RPMI8226 (cell line): ENCODE results near the gene AFAP1L2.

ENCODE experiments used
- DNase-seq: peaks from one replicate; pipeline ENCODE4 v3.0.0-alpha.2; 2015

Gene AFAP1L2

DNA sequence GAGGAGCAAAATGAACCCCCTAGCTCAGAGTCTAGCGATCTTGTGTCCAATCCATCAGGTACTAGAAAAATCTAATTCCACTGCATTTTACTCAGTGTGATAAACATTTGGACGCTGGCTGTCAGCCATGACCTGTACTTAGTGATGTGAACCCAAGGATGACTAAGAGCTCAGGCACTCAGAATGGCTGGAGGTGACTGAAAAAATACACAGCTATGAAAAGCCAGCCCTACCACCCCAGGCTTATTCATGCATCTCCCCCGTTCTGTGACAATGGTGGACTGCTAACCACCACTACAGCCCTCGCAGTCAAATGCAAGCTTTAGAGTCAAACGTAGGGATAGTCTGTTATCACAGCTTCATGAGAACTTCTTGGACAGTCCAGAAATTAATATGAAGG is 14.9 kb downstream of the AFAP1L2 start:
- DNase-seq: peak; percentile 32

DNA sequence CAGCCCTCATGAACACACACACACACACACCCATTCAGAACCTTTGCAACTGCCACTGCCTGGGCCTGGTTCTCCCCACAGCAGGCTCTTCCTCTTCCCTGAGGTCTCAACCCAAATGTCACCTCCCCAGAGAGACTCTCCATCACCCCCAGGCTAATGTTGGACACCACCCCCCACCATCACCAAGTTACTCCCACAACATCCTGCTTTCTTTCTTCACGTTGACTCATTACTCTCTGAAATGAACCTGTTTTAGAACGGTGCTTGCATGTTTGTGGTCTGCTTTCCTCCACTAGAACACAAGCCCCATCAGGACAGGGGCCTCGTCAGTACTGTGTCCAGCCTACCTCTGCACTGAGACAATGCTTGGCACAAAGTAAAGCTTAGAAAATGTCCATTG is 16.0 kb downstream of the AFAP1L2 start:
- DNase-seq: no peak

DNA sequence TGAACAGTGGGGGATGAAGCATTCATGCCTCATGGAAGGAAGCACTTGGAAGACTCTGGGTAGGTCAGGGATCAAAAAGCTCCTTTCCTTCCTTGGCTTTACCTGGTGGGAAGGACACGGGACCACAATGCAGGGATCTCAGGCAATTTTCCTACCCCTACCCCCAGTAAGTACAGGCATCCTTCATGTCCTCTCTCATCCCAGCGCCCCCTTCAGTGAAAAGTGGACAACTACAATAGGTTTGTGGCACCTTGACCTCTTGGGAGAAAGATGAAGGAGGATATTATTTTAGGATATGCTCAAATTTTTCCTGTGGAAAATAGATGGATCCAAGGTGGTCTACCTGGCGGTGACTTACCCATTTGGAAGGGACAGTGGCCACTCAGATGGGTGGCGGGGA is 16.5 kb downstream of the AFAP1L2 start:
- no peak for DNase-seq

DNA sequence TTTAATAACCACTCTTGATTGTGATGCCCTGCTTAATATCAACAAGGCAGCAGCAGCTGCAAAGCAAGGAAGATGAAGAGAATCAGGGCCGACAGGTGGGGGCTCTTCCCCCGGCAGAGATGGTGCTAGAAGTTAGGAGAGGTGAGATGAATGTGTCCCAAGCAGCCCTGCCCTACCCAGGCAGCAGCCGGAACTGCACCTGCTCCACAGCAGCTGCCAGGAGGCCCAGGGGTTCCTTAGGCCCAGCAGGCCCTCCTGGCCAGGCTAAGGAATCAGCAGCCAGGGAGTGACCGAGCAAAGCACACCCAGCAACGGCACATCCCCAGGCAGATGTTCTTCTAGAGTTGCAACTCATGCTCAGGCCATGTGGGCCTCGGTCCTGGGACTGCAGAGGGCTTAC is 17.9 kb downstream of the AFAP1L2 start:
- DNase-seq: peak; percentile 40

DNA sequence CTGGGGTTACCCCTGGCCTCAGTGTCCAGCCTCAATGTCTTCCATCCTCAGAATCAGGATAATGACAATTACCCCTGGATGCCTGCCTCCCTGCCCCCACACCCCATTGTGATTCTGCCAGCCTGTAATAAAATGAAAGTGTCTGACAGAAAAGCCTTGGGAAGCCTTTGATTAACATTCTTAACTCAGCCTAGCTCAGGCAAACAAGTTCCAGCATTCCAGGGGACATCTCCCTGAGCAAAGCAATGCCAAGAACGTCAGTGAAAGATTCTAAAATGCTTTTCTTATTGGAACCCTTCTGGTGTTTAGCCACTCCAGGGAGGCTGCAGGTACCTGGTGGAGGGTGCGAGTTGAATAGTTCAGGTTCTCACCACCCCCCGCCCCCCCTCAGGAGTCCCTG is 18.7 kb downstream of the AFAP1L2 start:
- no peak for DNase-seq

DNA sequence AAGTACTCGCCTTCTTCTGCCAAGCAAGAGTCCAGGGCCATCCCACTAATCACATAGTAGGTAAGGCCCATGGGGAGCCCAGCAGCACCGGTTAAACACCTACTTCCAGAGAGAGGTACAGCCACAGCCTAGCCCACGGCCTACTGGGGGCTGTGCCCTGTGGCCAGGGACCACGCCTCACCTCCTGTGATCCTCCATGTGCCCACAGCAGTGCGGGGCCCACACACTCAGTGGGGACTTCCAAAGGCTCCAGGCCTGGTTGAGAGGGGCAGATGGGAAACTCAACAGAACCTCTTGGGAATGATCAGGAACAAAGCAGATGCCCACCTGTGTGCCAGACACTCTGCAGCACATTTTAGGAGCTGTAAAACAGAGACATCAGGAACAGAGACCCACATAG is 19.7 kb downstream of the AFAP1L2 start:
- DNase-seq: no peak

DNA sequence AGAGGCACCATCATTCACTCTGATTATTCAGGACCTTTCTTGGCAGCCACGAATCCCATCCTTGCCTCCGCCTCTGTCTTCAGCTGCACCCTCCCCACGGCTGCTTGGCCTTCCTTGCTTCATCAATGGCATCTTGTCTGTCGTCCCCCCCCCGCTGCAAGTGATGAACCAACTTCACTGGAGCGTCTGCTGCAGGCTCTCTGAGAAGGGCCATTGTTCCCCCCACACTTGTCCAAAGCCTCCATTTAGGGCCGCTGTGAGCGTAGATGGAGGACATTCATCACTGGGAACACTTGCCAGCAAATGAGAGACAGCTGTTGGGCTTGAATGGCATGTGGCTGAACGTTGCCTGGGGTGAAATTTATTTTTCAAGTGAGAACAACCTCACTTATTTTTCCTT is 20.1 kb downstream of the AFAP1L2 start:
- no peak for DNase-seq

DNA sequence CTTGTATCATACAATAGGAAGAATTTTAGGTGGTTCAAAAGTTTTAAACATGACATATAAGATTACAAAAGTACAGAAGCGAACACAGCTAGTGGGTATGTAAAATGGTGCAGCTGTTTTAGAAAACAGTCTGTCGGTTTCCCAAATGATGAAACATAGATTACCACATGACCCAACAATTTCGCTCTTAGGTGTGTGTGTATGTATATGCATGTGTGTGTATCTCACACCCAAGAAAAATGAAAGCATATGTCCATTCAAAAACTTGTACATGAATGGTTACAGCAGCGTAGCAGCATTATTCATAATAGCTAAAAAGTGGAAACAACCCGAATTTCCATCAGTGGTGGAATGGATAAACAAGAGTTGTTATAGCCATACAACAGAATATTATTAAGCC is 23.5 kb downstream of the AFAP1L2 start:
- no peak for DNase-seq

DNA sequence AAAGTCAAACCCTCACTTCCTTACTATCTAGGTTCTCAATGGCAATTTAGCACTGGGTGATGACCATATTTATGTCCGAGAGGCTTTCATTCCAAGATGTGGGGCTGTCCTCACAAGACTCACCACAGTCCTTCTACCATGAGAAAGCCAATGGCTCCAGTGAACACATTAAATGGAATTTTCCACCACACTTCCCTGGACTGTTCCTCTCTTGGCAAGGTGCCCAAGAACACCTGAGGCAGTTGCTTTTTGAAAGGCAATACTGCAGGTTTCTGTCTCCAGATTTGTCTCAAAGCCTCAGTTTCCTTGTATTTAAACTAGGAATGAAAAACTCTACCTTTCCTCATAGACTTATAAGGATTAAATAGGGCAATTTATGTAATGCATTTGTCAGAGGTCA is 24.2 kb downstream of the AFAP1L2 start:
- no peak for DNase-seq

DNA sequence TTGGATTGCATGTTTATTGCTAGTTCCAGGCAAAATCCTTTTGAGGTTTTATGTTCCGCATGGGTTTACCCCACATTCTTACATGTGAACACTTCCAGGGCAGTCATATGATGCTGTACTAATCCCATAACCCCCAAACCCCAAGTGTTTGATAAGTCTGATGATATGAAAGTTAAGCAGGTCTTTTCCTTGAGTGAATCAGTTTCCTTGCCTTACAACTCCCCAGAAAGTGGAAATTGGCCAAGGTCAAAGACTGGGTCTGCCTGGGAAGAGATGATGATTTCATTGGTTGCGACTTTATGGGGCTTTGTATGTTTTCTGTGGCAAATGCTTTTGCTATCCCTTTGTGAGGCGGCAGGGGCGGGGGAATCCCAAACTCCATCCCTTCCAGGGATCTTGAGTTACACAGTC is 24.7 kb downstream of the AFAP1L2 start:
- no peak for DNase-seq

DNA sequence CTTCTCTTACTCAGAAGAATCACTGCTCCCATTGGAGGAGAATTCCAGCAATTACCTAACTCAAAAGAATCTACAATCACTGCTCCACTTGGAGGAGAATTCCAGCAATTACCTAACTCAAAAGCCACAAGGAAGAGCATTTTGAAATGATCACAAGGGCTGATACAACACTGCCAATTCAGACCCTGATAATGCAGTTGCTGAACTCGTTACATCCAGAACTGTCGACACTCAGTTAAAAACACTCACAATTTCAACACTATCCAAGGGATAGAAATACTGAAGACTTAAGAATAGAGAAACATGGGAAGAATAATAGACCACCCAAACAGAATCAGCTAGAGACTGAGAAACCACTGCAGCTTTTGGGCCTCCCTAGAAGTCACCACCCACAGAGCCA is 27.8 kb downstream of the AFAP1L2 start:
- no peak for DNase-seq

DNA sequence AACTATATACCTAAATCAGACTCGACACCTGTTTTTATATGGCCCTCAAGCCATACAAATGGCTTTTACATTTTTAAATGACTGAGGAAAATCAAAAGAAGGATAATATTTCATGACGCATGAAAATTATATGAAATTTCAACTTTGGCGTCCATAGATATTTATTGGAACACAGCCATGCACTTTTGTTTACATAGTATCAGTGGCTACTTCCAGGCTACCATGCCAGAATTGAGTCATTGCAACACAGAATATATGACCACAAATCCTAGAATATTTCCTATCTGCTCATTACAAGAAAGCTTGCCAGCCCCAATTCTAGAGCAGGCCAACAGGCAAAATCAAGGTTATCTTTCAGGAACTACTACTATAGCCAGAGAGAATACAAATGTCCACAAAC is 29.3 kb downstream of the AFAP1L2 start:
- no peak for DNase-seq

DNA sequence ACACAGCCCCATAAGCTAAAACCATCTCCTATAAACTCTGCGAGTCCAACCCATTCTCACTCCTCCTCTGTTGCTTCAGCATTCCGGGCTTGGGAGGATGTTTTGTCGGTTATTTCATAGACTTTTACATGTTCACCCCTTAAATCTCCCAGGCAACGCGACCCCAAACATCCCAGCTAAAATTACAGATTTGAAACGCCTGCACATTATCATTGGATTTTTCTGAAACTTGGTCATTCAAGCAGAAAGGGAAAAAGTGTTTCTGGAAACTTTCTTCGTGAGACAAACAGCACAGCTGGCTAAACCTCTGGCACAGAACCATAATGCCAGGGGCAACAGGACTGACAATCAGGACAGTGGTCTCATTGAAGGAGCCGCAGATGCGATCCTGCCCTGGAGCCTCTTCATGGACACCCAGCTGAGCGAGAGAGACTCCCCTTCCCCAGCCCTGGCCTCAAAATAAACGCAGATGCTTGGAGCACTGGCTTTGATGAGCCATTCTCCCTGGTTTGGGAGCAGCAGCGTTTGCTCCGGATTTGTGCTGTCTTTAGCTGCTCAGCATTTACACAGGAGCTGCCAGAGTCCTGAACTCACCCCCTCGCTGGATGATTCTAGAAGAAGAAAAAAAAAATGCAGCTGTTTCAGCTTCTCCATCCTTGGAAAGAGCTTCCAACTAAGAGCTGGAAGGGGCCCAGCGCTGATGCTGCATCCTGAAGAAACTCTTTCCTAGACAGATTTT is 30.1 kb downstream of the AFAP1L2 start:
- DNase-seq: no peak

DNA sequence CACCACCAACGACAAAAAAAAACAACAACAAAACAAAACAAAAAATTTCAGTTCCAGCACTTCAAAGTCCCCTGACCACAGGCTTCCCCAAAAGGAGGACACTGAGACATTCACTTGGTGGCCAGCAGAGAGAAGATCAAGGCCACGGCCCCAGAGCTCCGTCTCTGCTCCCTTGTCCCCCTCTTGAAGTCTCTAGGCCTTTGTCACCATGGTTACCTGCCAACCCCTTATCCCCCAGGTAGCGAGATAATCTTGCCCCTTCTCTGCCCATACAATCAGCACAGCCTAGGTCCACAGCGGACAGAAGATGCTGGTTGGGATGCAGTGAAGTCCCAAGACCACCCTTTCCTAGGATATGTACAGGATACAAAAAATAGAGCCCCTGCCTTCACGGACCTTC is 30.7 kb downstream of the AFAP1L2 start:
- DNase-seq: no peak

DNA sequence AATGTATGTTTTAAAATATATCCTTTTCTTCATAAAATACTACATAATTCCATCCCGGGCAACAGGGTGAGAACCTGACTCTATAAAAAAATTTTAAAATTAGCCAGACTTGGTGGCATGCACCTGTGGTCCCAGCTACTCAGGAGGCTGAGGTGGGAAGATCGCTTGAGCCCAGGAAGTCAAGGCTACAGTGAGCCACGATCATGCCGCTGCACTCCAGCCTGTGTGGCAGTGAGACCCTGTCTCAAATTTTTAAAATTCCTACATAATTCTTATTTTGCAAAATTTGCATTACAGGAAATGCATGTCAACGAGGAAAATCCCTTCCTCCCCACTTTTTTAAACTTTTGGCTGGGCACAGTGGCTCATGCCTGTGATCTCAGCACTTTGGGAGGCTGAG is 31.3 kb downstream of the AFAP1L2 start:
- DNase-seq: no peak

DNA sequence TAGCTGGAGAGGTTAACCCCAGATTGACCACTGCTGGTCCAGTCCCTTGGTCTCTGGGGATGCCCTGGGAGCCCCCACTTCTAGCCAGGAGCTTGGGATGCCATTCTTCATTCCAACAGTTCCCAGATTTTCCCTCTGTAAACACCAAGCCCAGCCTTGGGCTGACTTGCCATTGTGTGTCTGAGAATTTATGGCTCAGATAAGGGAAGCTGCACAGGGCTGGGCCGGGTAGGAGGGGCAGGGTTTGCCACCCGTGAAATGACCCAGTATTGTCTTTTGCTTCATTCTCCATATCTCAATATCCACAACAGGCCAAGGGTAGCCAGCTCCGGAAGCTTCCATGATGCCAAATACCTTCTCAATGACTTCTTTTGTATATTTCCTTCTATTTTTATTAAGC is 32.1 kb downstream of the AFAP1L2 start:
- DNase-seq: no peak

DNA sequence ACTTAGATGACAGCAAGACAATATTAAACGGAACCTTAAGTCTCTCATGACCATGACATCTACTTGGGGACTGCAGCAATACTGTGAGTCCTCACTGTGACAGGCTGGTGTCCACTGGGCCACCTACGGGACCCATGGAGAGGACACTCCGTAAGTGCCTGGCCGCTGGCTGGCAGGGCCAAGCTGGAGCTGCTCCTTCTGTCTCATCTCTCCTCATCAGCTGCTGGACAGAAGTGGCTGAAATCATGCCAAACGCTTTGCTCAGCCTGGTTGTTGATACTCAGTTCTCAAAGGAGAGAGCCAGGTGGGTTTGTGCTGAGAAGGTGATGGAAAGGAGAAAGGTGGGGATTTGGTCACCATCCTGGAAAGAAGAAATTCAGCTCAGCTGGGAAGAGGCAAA is 33.3 kb downstream of the AFAP1L2 start:
- DNase-seq: no peak

DNA sequence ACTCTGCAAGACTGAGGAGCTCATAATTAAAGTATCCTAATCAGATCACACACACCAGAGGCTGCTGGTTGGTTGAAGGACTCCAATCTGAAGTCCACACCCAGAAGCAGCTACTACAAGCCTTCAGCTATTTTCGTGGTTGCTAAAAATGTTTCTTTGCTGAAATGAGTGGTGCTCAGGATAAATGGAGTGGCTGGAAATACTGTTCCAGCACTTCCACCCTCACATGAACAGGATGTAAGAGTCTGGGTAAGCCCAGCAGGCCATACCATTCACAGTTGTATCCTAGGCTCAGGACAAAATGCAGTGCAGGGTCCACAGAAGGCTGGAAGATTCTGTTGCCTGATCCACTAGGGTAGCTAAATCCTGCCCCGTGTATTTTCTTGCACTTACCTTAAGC is 34.1 kb downstream of the AFAP1L2 start:
- DNase-seq: no peak

DNA sequence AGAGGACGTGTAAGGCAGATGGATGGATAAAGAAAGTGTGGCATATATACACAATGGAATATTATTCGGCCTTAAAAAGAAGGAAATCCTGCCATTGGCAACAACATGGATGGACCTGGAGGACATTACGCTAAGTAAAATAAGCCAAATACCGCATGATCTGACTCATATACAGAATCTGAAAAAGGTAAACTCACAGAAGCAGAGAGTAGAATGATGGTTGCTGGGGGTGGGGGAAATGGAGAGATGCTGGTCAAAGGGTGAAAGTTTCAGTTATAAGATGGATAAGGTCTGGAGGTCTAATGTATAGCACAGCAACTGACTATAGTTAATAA is 36.3 kb downstream of the AFAP1L2 start:
- DNase-seq: no peak

DNA sequence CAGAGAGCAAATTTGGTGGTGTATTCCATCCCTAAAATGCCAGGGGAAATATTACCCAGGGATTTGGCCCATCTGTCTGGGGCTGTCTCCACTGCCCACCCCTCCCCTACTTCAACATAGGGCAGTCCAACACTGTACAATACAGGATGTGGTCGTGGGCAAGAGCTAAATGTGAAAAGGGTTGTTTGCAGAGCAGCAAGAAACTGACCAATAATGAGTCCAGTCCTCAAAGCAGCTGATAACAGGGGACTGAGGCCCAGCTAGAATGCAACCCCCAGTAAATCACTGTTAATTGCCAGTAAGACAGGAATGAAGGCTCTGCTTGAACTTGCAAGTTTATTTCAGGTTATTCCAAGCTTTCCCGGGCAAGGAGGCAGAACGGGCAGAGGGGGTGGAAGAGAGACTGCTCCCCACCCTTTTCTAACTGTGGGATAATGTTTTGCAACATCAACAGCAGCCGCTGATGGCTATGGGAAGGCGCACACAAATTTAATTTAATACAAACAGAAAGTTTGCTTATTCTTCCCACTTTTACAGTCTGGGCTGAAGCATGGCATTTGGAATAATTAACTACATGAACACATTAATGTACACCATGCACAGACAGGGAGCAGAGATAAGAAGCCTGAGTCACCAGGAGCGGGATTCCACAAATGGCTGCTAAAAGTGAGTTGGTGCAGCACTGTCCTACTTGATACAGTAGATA is 36.8 kb downstream of the AFAP1L2 start:
- DNase-seq: no peak

DNA sequence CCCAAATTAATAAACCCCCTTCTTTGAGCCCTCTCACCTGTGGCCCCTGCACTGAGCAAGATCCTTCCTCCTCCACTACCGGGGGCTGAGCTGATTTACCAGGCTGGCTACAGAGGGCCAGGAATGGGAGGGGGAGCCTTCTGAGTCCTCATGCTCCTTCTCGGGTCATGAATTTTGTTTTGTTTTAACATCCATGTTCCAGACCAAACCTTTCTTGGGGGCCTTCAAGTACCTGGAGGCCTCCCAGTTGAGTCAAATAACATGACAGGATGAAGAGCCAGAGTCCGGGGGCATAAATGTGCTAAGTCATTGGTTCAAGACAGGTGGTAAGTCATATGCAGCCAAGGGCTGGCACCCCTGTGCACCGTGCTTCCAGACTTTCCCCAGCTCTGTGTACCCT is 39.6 kb downstream of the AFAP1L2 start:
- no peak for DNase-seq

DNA sequence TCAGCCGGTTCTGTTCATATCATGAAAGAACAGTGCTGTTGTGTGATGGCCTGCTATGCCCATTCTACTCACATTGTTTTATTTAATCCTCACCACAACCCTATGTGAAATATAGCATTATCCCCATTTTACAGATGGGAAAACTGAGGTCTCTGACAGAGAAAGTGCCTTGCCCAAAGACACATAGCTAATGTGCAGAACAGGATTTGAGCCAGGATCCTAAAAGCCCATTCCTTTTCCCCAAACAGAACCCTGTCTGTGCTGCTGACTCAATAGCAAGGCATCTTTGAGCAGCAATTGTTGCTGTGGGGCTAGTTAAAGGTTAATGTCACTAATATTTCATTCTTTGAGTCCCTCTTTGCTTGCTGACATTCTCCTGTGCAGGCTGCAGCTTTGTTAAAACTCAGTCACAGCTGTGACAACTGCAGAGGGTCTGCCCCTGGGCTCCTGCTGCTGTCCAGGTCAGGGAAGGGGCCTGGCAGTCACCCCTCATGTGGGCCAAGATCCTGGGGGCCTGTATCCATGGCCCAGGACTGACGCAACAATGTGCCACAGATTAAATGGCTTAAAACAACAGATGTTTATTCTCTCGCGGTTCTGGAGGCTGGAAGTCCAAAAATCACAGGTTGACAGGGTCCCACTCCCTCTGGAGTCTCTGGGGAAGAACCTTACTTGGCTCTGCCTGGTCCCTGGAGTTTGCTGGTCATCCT is 40.4 kb downstream of the AFAP1L2 start:
- no peak for DNase-seq

DNA sequence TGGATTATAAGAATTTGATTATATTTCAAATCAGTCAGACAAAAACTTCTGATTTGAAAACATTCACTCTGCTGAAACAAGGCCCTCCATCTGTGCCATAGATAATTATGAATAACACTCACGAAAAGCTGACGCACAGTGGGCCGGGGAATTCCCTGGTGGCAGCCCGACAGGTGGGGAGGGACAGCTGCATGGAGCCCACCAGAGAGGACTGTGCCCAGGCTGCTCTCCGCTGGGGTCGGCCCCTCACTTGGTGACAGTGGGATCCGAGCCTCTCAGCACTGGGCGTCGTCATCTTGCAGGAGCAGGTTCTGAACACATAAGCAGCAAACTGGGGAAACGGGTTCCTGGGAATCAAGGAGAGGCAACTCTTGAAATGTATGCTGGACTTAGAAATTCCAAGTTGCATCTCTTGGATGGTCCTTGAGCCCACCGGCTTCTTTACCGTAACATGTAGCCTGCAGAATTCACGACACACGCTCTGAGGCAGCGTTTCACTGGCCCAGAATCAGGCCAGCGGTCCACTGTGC is 41.4 kb downstream of the AFAP1L2 start:
- DNase-seq: no peak

DNA sequence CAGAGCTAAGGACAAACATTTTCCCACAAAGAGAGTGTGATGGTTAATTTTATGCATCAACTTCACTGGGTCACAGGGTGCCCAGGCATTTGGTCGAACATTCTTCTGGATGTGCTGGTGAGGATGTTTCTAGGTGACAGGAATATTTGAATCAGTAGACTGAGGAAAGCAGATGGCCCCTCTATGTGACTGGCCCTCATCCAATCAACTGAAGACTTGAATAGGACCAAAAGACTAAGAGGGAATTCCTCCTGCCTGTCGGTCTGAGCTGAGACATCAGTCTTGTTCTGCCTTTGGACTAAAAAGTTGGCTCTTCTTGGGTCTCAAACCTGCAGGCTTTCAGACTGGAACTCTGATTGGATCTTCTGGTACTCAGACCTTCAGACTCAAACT is 44.4 kb downstream of the AFAP1L2 start:
- no peak for DNase-seq
